Esophagus muscularis mucosa (tissue), 4 donors: Measurements from ENCODE around the gene IFITM1.

Experiments used
- EP300 ChIP-seq: sonication (generic); formaldehyde crosslinking; IDR thresholded peaks from one replicate; pipeline ENCODE4 v1.6.1; 2017; ENCODE audit warnings: antibody characterized with exemption
- POLR2A ChIP-seq: fragments of 450-650 bp; IDR thresholded peaks from one replicate; pipeline ENCODE4 v1.6.1; 2017; ENCODE audit warnings: antibody characterized with exemption, moderate library complexity, mild to moderate bottlenecking, low read depth
- POLR2AphosphoS5 ChIP-seq, 2 donors: sonication (generic); formaldehyde crosslinking; IDR thresholded peaks; one replicate each; pipeline ENCODE4 v1.6.1; 2017; ENCODE audit warnings: antibody characterized with exemption in 2 of 2
- TF ChIP-seq, protein P1 (sequence below), 3 experiments: fragments of 200-600 bp in 2 of 3; fragments of 450-650 bp in 1 of 3; sonication (generic) in 2 of 3; IDR thresholded peaks; one replicate each; pipeline ENCODE4 v1.5.1; 2017 to 2019; ENCODE audit warnings: antibody characterized with exemption in 3 of 3, mild to moderate bottlenecking in 2 of 3, moderate library complexity in 1 of 3

DNA sequence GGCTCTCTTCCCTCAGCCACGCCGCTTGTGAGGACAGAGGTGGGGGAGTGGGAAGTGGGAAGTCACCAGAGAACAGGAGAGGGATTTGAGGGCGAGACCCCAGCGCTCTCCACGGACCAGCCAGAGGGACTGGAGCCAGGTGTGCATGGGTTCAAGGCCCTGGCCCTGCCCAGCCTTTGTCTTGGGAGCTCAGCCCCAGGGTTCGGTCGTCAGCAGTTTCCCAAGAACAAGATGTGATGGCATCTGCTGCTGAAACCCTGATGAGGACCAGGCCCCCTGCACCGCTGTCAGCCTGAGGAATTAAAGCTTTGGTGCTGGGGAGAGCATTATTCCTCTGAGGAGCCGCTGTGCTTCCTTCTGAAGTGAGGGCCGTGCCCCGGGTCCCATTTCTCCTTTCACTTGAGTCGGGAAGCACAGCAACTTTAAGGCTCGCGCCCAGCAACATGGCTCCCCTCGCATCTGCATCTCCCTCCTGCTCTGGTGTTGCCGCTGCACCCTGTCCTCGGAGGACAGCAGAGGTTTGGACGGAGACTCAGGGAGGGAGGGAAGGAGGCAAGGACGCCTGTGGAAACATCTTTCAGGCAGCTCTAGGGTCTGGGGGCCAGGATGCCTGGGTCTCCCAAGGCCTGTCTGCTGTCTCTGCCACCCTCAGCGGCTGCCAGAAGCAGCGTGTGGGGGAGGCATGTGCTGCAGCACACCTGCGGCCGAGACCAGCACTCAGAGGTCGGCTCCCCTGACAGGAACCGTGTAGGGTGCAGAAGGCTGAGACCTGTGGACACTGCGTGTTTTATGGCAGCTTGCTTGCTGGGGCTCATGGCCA is 18.3 kb upstream of the IFITM1 start:
- TF ChIP-seq, protein P1, sequence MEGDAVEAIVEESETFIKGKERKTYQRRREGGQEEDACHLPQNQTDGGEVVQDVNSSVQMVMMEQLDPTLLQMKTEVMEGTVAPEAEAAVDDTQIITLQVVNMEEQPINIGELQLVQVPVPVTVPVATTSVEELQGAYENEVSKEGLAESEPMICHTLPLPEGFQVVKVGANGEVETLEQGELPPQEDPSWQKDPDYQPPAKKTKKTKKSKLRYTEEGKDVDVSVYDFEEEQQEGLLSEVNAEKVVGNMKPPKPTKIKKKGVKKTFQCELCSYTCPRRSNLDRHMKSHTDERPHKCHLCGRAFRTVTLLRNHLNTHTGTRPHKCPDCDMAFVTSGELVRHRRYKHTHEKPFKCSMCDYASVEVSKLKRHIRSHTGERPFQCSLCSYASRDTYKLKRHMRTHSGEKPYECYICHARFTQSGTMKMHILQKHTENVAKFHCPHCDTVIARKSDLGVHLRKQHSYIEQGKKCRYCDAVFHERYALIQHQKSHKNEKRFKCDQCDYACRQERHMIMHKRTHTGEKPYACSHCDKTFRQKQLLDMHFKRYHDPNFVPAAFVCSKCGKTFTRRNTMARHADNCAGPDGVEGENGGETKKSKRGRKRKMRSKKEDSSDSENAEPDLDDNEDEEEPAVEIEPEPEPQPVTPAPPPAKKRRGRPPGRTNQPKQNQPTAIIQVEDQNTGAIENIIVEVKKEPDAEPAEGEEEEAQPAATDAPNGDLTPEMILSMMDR (IDR thresholded peaks at IDR 0.05) = no peak
- no peak for TF ChIP-seq EP300
- no peak for TF ChIP-seq POLR2A
- TF ChIP-seq POLR2AphosphoS5 (IDR thresholded peaks at IDR 0.05) = no peak
